Spleen (tissue), 11 donors: ENCODE data around the gene WLS. TPM values are rescaled to one million over a fixed set of nuclear protein-coding genes. Genes with fewer than 3 reads are reported as not detected.

ENCODE experiments used
- DNase-seq: peaks from one replicate; pipeline ENCODE4 v3.0.0-alpha.2; 2020
- H3K27ac ChIP-seq, 8 donors: fragments of 200-600 bp; sonication (generic) in 7 of 8; 1 replicate in 4 of 8; 2 replicates in 4 of 8; pipeline versions ENCODE4 v1.5.0 to v1.8.0; 2016 to 2021; ENCODE audit warnings: inconsistent platforms in 4 of 8, mild to moderate bottlenecking in 4 of 8, moderate library complexity in 1 of 8
- H3K27me3 ChIP-seq, 7 donors: fragments of 200-600 bp; sonication (generic) in 6 of 7; replicated peaks in 1 of 7; 1 replicate in 4 of 7; 2 replicates in 3 of 7; pipeline versions ENCODE4 v1.5.0 to v1.8.0; 2016 to 2021; ENCODE audit warnings: inconsistent platforms in 3 of 7, mild to moderate bottlenecking in 1 of 7
- H3K36me3 ChIP-seq, 6 donors: fragments of 200-600 bp; sonication (generic) in 5 of 6; 1 replicate in 4 of 6; 2 replicates in 2 of 6; pipeline versions ENCODE4 v1.5.0 to v1.8.0; 2016 to 2021; ENCODE audit warnings: inconsistent platforms in 2 of 6
- H3K4me1 ChIP-seq, 6 donors: fragments of 200-600 bp; sonication (generic) in 5 of 6; 1 replicate in 3 of 6; 2 replicates in 3 of 6; pipeline versions ENCODE4 v1.5.0 to v1.8.0; 2016 to 2021; ENCODE audit warnings: inconsistent platforms in 3 of 6
- H3K4me3 ChIP-seq, 8 donors: fragments of 200-600 bp; sonication (generic) in 7 of 8; 1 replicate in 4 of 8; 2 replicates in 4 of 8; pipeline versions ENCODE4 v1.5.0 to v1.8.0; 2016 to 2021; ENCODE audit warnings: inconsistent platforms in 4 of 8, mild to moderate bottlenecking in 4 of 8, moderate library complexity in 2 of 8
- H3K9me3 ChIP-seq, 8 donors: fragments of 200-600 bp; sonication (generic) in 7 of 8; 1 replicate in 4 of 8; 2 replicates in 4 of 8; pipeline versions ENCODE4 v1.5.0 to v1.8.0; 2016 to 2021; ENCODE audit warnings: inconsistent platforms in 4 of 8
- CTCF ChIP-seq, 11 experiments: fragments of 200-600 bp in 7 of 11; fragments of 450-650 bp in 4 of 11; sonication (generic) in 4 of 11; IDR thresholded peaks in 8 of 11; conservative IDR thresholded peaks in 3 of 11; 1 replicate in 7 of 11; 2 replicates in 4 of 11; pipeline versions ENCODE4 v1.4.0 to v1.8.0; 2016 to 2021; ENCODE audit warnings: antibody characterized with exemption in 11 of 11, inconsistent platforms in 4 of 11, mild to moderate bottlenecking in 1 of 11
- POLR2A ChIP-seq, 3 donors: fragments of 450-650 bp; IDR thresholded peaks; one replicate each; pipeline ENCODE4 v1.5.1; 2017; ENCODE audit warnings: antibody characterized with exemption in 3 of 3, mild to moderate bottlenecking in 1 of 3
- POLR2AphosphoS5 ChIP-seq, 3 donors: sonication (generic); formaldehyde crosslinking; IDR thresholded peaks; one replicate each; pipeline ENCODE4 v1.5.1; 2017; ENCODE audit warnings: antibody characterized with exemption in 3 of 3
- WGBS, 5 donors: extraction: QIAGEN DNeasy Blood & Tissue Kit in 3 of 5; methylation state at CpG; one replicate each; pipeline versions ENCODE4 v1.1.5 to v1.1.7; 2013 to 2018; 5-methylcytosine and 5-hydroxymethylcytosine counted together
- intact Hi-C: fragments of 100-400 bp; cut with DNase I; formaldehyde crosslinking; loops from one replicate; pipeline ENCODE4 v1.15.0; 2023; ENCODE audit warnings: low total_unique reads
- polyA plus RNA-seq, 3 donors: library from polyadenylated mRNA; stranded (reverse); fragments of 200-250 nt; gene quantifications; one replicate each; pipeline ENCODE4 v1.2.1, GENCODE V29; 2013
- total RNA-seq, 7 donors: library from RNA; depleted of rRNA in 3 of 7; stranded (reverse); fragments of >200 nt in 3 of 7; fragmentation: NEBNext Ultra II Directional in 4 of 7; extraction: Animal tissue kit (Norgen Biotek cat#: 25700) in 4 of 7; gene quantifications; one replicate each; pipeline versions ENCODE4 v1.1.0 to v1.2.1, GENCODE V29; 2016 to 2021
- donor health status: healthy with polysubstance abuse.
- donor health status: DM: no; HTN: no; CAD: no; lungs with moderate emphysema.
- donor health status: DM: no; HTN: no; CAD: no.
- donor health status: Bipolar disorder and iron deficiency.
- donor health status: healthy.
- donor health status: DM: no; HTN: no; CAD: no.
- donor health status: DM: yes; HTN: yes; CAD: no.

The WLS gene
- total and polyA plus RNA-seq, 10 donors = 5.6 to 67.2 (median 53.2) TPM

- no peak for TF ChIP-seq POLR2AphosphoS5 (IDR thresholded peaks at IDR 0.05)
- TF ChIP-seq CTCF (IDR thresholded peaks at IDR 0.05 in 8 of 11, conservative IDR thresholded peaks at IDR 0.05 in 3 of 11) = no peak
- TF ChIP-seq POLR2A (IDR thresholded peaks at IDR 0.05) = no peak
- intact Hi-C loops = no loop called here
- Histone ChIP-seq H3K27ac (peak overlapping the region in 5 of 8 donors; percentile 16 to 85 (median 75)), H3K9me3 (no peaks in the 10 kb centered on the region), H3K36me3 (peaks cover 0 to 5% (median 0%) of the 10 kb centered on the region in 6 donors), H3K27me3 (peaks cover 0 to 52% (median 6%) of the 10 kb centered on the region in 7 donors), H3K4me3 (peak overlapping the region in 4 of 8 donors; percentile 56 to 76 (median 62)), H3K4me1 (peaks cover 0 to 58% (median 19%) of the 10 kb centered on the region in 6 donors)
- DNase-seq = no peak
- 55 to 63% (median 62%) methylated on average over 7 of the region's 7 CpGs for whole genome bisulfite sequencing, 5 donors
Observed at GRCh38 chr1:68229650-68230483, 2.5 kb downstream of the WLS start.

DNA sequence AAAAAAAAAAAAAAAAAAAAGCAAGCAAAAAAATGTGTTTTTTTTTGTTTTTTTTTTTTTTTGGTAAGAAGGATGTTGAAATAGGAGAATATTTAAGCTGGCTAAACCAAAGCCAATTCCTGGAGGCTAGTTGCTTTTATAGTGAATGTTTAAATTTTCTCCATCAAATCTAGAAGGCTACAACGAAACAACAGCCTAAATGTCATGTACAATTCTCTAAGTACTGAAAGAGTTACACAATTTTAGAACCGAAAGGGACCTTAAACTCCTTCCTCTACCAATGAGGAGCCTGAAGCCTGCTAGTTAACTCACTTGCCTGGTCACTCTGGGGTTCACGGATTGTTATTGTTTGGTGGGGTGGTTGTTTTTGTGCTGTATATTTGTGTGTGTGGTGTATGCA is 3.5 kb downstream of the WLS start:
- no peaks in the 10 kb centered on the region for H3K9me3 ChIP-seq
- peak overlapping the region in 5 of 8 donors; percentile 16 to 85 (median 33) for H3K27ac ChIP-seq
- WGBS, 5 donors = 47 to 73% (median 48%) methylated on average over 3 of the region's 3 CpGs
- no peak overlapping the region for H3K4me3 ChIP-seq
- TF ChIP-seq POLR2A (IDR thresholded peaks at IDR 0.05) (no peak), POLR2AphosphoS5 (IDR thresholded peaks at IDR 0.05) (no peak), CTCF (IDR thresholded peaks at IDR 0.05 in 8 of 11, conservative IDR thresholded peaks at IDR 0.05 in 3 of 11) (no peak)
- no peak for DNase-seq
- H3K27me3 ChIP-seq = peaks cover 0 to 43% (median 5%) of the 10 kb centered on the region in 7 donors
- peaks cover 0 to 58% (median 19%) of the 10 kb centered on the region in 6 donors for H3K4me1 ChIP-seq
- H3K36me3 ChIP-seq = peaks cover 0 to 5% (median 0%) of the 10 kb centered on the region in 6 donors
- intact Hi-C loops = no loop called here

DNA sequence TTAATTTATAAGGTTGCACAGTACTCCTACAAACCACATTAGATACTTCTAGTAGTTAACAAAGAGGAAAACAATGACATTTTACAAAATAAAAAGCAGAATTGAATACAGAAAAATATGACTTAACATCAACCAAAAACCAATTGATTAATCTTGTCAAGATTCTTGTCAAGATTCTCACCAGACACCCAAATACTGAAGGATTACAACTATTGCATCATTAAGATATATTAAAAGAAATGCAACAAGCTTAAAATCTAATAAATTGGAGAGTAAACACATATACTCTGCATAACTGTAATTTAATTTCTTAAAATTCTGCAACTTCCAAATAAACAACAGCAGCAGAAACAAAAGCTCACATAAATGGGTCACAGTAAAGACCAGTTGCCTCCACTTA is 4.7 kb downstream of the WLS start:
- intact Hi-C loops = no loop called here
- no peak for DNase-seq
- no peaks in the 10 kb centered on the region for H3K9me3 ChIP-seq
- H3K27me3 ChIP-seq = peaks cover 0 to 30% (median 5%) of the 10 kb centered on the region in 7 donors
- H3K4me3 ChIP-seq = no peak overlapping the region
- peaks cover 0 to 50% (median 16%) of the 10 kb centered on the region in 6 donors for H3K4me1 ChIP-seq
- peaks cover 0 to 5% (median 0%) of the 10 kb centered on the region in 6 donors for H3K36me3 ChIP-seq
- no peak for TF ChIP-seq POLR2A (IDR thresholded peaks at IDR 0.05)
- TF ChIP-seq POLR2AphosphoS5 (IDR thresholded peaks at IDR 0.05) = no peak
- no peak for TF ChIP-seq CTCF (IDR thresholded peaks at IDR 0.05 in 8 of 11, conservative IDR thresholded peaks at IDR 0.05 in 3 of 11)
- no peak overlapping the region for H3K27ac ChIP-seq

- no peak overlapping the region for H3K27ac ChIP-seq
- H3K36me3 ChIP-seq = peaks cover 0 to 5% (median 0%) of the 10 kb centered on the region in 6 donors
- WGBS, 5 donors = 88 to 100% (median 97%) methylated on average over 1 of the region's 1 CpG
- DNase-seq = no peak
- peaks cover 0 to 32% (median 8%) of the 10 kb centered on the region in 6 donors for H3K4me1 ChIP-seq
- peaks cover 0 to 12% (median 2%) of the 10 kb centered on the region in 7 donors for H3K27me3 ChIP-seq
- H3K9me3 ChIP-seq = no peaks in the 10 kb centered on the region
- intact Hi-C loops = no loop called here
- TF ChIP-seq POLR2AphosphoS5 (IDR thresholded peaks at IDR 0.05) (no peak), CTCF (IDR thresholded peaks at IDR 0.05 in 8 of 11, conservative IDR thresholded peaks at IDR 0.05 in 3 of 11) (no peak), POLR2A (IDR thresholded peaks at IDR 0.05) (no peak)
- no peak overlapping the region for H3K4me3 ChIP-seq
Observed at GRCh38 chr1:68225781-68226180, 6.5 kb downstream of the WLS start.
